ENCODE measurements around the gene CREBBP. TPM values are rescaled to one million over a fixed set of nuclear protein-coding genes. Genes with fewer than 3 reads are reported as not detected.

The CREBBP gene
- total RNA-seq, 1 experiment from 2014 or later = 79.1 TPM

GRCh38 chr16:3738541-3738940 is 142.0 kb downstream of the CREBBP start:
- no peak overlapping the region for H3T11ph ChIP-seq (ENCODE audit: low read length)
- WGBS (ENCODE audit: extremely low coverage, insufficient read length, low lambda C conversion rate) = no CpG with 5 or more reads among the region's 8 CpGs
- Mint-ChIP-seq H3K4me3 (no peak overlapping the region), H3K27me3 (ENCODE audit: low read depth) (no peaks in the 10 kb centered on the region; the same call in 1 of the 2 replicates), H3K9me3 (no peaks in the 10 kb centered on the region; a peak in 2 of 5 replicates), H3K36me3 (ENCODE audit: insufficient read depth in 1 of 3, low read depth in 3 of 3) (peaks cover 53 to 90% (median 82%) of the 10 kb centered on the region in 3 experiments), H3K27ac (no peak overlapping the region; a peak in 2 of 7 replicates), H3K4me1 (peaks cover 8 to 11% of the 10 kb centered on the region in 2 experiments)
- H2BK5ac ChIP-seq (ENCODE audit: insufficient read length, low read length) = no peak overlapping the region
- peaks cover 3% of the 10 kb centered on the region for H3K79me1 ChIP-seq (ENCODE audit: insufficient read depth, low read depth, low read length, poor library complexity, severe bottlenecking)
- no peak overlapping the region for H2BK120ac ChIP-seq (ENCODE audit: low read depth, low read length, poor library complexity, severe bottlenecking)
- no peak overlapping the region for H3K4ac ChIP-seq (ENCODE audit: low read depth, low read length)
- H2AFZ ChIP-seq (ENCODE audit: low read length) = no peak overlapping the region
- no peaks in the 10 kb centered on the region for H3K23me2 ChIP-seq (ENCODE audit: insufficient read length, low read depth, low read length, poor library complexity, severe bottlenecking)
- no peak overlapping the region for H4K5ac ChIP-seq (ENCODE audit: insufficient read length, low read depth, low read length)
- no peak overlapping the region for H3K56ac ChIP-seq (ENCODE audit: insufficient read length, low read depth, low read length)
- no peak overlapping the region for H2BK12ac ChIP-seq (ENCODE audit: insufficient read length, low read depth, low read length)
- no peak for TF ChIP-seq CTCF (conservative IDR thresholded peaks at IDR 0.05)
- H2AK5ac ChIP-seq (ENCODE audit: insufficient read length, low read length) = no peak overlapping the region
- no peaks in the 10 kb centered on the region for H3K79me2 ChIP-seq (ENCODE audit: insufficient read depth, low read length)
- no peaks in the 10 kb centered on the region for H4K20me1 ChIP-seq (ENCODE audit: control insufficient read depth, insufficient read depth, insufficient read length)
- no peak overlapping the region for H2BK15ac ChIP-seq (ENCODE audit: low read depth, low read length)
- H3K4me2 ChIP-seq (ENCODE audit: insufficient read depth, insufficient read length, low read length) = no peak overlapping the region
- no peak overlapping the region for H2BK20ac ChIP-seq (ENCODE audit: low read depth, low read length, poor library complexity, severe bottlenecking)
- no peaks in the 10 kb centered on the region for H3K27me3 ChIP-seq (ENCODE audit: insufficient read depth, low read length)
- DNase-seq = no peak
- H3K14ac ChIP-seq (ENCODE audit: insufficient read depth, low read length) = no peak overlapping the region
- H3K9me3 ChIP-seq (ENCODE audit: control insufficient read depth, low read depth, low read length) = no peaks in the 10 kb centered on the region
- no peak overlapping the region for H3K18ac ChIP-seq (ENCODE audit: insufficient read length, low read depth, low read length)
- H4K8ac ChIP-seq (replicated peaks; ENCODE audit: insufficient read length, low read depth, low read length) = no peak overlapping the region
- H3K27ac ChIP-seq (ENCODE audit: insufficient read length, low read depth, low read length) = no peak overlapping the region
- H4K91ac ChIP-seq (ENCODE audit: insufficient read length, low read depth, low read length) = no peak overlapping the region
- no peak overlapping the region for H3K23ac ChIP-seq (ENCODE audit: insufficient read length, low read depth, low read length)
- H3K4me1 ChIP-seq (ENCODE audit: insufficient read depth, low read length) = no peaks in the 10 kb centered on the region
- no peak overlapping the region for H3K9ac ChIP-seq (ENCODE audit: extremely low read depth, insufficient read length, low read length)

Measured in H9 (cell line).